Fibroblast of mammary gland (primary cell): Measurements from ENCODE around the gene KRT26.

ENCODE experiments used
- DNase-seq: peaks from one replicate; pipeline ENCODE4 v3.0.0-alpha.2; 2010; ENCODE audit warnings: low read depth
- H3K4me3 ChIP-seq: 2 replicates; pipeline ENCODE4 v1.5.1; 2011; ENCODE audit warnings: low read depth, mild to moderate bottlenecking, low read length, moderate library complexity; ENCODE audit not compliant: control insufficient read depth
- TF ChIP-seq, protein P1 (sequence below): conservative IDR thresholded peaks from 2 replicates; pipeline ENCODE4 v1.5.1; 2011; ENCODE audit warnings: low read depth, low read length, inconsistent platforms; ENCODE audit not compliant: control insufficient read depth, insufficient read depth

Gene KRT26

DNA sequence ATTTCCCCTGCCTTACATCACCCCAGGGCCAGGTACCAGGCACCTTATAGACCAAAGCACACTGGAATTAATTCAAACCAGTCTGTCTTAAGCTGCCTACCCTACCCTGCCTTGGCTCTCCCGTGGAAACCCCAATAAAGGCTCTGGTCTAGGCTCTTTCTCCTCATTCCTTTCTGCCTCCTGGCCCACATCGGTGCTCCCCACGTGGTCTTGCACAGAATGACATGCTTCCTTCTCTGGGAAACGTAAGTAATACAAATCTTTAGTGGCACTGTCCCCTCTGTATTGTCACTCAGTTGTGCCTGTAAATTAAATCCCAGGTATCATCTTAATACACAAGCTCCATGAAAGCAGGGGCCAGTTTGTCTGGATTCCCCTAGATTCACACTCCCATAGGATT, 33.4 kb downstream of the KRT26 start:
- no peak overlapping the region for H3K4me3 ChIP-seq
- TF ChIP-seq, protein P1, sequence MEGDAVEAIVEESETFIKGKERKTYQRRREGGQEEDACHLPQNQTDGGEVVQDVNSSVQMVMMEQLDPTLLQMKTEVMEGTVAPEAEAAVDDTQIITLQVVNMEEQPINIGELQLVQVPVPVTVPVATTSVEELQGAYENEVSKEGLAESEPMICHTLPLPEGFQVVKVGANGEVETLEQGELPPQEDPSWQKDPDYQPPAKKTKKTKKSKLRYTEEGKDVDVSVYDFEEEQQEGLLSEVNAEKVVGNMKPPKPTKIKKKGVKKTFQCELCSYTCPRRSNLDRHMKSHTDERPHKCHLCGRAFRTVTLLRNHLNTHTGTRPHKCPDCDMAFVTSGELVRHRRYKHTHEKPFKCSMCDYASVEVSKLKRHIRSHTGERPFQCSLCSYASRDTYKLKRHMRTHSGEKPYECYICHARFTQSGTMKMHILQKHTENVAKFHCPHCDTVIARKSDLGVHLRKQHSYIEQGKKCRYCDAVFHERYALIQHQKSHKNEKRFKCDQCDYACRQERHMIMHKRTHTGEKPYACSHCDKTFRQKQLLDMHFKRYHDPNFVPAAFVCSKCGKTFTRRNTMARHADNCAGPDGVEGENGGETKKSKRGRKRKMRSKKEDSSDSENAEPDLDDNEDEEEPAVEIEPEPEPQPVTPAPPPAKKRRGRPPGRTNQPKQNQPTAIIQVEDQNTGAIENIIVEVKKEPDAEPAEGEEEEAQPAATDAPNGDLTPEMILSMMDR: no peak
- no peak for DNase-seq

DNA sequence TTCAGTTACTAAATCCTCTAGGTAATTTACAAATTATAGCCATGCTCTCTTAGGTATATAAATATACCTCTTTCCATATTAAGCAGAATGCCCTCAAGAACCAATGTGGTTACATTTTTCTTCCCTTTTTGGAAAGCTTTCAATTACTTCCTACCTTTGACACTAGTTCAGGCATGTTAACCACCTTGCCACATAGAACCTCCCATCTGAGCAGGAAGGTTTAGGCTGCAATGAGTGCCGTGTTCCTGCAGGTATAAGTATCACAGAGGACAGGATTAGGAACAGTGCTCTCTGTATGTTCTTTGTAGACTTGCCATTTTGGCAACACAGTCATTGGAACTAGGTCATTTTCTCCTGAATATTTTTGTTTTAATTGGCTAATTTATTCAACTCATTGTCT, 37.0 kb downstream of the KRT26 start:
- no peak overlapping the region for H3K4me3 ChIP-seq
- no peak for DNase-seq
- TF ChIP-seq, protein P1: no peak

DNA sequence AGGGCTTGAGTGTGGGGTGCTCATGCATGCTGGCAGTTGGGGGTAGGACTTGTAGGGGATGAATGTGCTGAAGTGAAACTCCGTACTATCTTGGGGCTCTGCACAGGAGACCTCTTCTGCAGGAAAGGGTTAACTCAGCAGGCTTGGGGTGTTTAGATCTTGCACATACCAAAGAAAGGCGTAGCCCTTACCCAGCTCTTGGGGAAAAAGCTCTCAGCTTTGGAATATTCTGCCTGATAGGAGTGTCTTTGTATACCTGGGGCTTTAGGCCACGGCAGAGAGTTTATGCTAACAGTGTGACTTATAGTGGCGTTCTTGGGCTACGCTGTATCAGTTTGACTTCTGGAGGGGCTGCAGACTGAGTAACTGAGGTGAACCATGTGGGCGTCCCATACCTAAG, 38.0 kb downstream of the KRT26 start:
- TF ChIP-seq, protein P1: no peak

DNA sequence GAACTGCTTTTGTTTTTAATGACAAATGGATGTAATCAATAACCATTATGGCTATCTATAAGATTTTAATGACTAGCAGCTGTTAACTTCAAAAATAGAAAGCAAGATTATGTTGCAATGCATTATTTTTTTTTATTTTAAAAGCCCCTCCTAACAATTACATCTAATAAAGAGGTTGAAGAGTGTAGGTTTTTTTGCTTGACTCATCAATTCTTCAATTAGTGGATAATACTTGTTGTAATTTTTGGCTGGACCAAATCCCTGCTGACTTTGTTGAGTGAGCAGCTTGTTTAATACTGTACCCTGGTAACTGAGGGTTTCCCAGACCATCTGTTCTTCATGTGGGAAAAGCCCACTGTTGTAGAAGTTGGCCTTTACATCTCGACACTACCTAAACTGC, 41.0 kb downstream of the KRT26 start:
- no peak for DNase-seq
- TF ChIP-seq, protein P1: no peak
- no peak overlapping the region for H3K4me3 ChIP-seq

More for the DNA sequence above, 38.0 kb downstream of the KRT26 start:
- no peak for DNase-seq
- H3K4me3 ChIP-seq: no peak overlapping the region

DNA sequence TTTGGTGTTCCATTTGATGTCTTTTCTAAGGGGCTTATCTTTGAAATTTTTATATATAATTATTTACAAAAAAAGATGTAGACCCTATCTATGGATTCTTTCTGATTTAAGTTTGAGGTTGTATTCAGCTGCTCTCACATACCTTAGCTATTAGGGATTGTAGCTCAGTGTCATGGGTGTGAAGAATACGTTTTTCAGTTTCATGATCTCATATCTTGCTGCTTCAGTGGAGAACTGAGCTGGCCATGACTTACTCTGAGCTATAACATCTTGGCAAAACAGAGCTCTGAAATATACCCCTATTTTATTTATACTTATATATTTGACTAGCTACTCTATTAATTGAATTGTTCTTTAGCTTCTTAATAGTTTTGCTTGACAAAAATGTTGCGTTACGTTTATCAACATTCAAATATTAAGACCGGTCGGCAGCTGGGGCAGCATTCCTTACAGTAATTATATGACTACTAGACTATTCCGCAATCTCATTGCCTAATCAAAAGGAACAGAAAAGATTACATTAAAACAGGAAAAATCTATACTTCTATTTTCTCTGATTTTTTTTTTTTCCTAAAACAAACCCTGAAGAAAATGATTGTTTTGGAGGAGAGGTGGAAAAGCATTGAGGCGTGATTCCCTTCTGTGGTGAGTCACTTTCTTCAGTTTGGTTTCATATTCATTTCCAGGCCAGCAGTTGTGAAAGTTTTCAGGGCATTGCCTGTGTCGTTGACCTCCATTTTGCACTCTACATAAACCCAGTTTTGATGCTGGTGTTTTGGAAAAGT, 44.4 kb downstream of the KRT26 start:
- TF ChIP-seq, protein P1: no peak
- peak; percentile 32 for DNase-seq
- no peak overlapping the region for H3K4me3 ChIP-seq

DNA sequence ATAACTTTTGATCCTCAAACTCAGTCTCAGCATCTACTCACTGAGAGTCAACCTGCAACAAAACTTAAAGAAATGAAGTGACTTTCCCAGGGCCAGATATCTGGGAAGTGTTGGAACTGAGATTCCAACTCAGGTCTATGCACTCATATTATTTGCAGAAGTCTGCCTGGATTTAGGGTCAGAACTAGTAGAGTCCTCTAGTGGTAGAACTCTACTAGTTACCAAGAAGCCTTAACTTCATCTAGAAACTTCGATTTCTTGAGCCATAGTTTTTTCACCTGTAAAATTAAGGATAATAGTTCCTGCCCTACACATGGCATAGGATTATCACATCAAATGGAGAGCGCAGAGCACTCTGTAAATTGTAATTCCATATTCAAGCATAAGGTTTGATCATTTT, 45.1 kb downstream of the KRT26 start:
- TF ChIP-seq, protein P1: peak; percentile 43

DNA sequence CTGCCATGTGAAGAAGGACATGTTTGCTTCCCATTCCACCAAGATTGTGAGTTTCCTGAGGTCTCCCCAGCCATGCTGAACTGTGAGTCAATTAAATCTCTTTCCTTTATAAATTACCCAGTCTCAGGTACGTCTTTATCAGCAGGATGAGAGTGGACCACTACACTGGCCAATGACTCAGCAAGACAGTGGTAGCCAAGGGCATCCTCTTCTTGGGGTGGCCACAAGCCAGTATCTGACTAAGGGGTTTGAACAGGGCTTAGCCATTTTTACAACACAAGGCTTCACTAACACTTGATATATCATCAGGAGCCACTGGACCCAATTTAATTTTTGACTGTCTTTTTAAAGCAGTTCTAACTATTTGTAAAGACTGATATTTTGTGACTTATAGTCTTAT, 47.3 kb downstream of the KRT26 start:
- peak; percentile 25 for DNase-seq
- H3K4me3 ChIP-seq: no peak overlapping the region
- TF ChIP-seq, protein P1: no peak

More for the DNA sequence above, 45.1 kb downstream of the KRT26 start:
- no peak overlapping the region for H3K4me3 ChIP-seq
- peak; percentile 25 for DNase-seq
